Measurements from ENCODE around the gene SHH. TPM values are rescaled to one million over a fixed set of nuclear protein-coding genes. Genes with fewer than 3 reads are reported as not detected.

The SHH gene
- total and polyA plus RNA-seq, 2 of the 13 experiments (the other 11 are each of a cell fraction or from before 2014, with no cell fraction given): 1.9 to 3.4 TPM

DNA sequence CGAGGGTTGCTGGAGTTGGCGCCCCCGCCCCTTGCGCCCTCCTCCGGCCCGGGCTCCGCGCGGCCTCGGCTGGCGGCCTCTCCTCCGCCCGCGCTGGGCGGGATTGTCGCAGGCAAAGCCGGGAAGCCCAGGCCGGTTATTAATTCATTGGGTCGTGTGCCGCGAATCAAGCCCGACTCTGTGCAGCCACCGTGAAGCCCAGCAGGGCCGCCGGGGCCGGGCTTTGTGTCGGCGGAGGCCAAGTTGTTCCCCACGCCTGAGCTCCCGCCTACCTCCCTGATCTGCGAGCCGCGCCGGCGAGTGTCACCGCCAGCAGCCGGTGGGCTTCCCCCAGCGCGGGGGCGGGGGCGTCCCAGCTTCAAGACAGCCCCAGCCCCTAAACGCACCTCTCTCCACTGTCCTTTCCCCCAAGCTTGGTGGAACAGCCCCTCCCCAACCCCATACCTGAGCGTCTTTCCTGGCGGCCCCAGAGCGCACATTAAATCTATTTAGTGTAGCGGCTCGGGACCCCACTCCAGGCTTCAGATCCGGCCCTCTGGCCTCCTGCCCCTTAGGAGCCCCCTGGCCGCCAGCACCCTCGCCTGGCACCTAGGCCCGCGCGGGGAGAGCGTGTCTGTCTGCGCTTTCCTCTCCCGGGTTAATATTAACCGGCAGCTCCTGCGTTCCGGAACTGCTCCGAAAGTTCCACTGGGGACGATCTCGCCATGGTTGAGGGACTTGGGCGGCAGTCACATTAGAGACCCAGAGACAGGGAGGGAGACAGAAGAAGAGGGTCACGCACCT, 3.5 kb downstream of the SHH start (continued):
- TF ChIP-seq, protein P1, sequence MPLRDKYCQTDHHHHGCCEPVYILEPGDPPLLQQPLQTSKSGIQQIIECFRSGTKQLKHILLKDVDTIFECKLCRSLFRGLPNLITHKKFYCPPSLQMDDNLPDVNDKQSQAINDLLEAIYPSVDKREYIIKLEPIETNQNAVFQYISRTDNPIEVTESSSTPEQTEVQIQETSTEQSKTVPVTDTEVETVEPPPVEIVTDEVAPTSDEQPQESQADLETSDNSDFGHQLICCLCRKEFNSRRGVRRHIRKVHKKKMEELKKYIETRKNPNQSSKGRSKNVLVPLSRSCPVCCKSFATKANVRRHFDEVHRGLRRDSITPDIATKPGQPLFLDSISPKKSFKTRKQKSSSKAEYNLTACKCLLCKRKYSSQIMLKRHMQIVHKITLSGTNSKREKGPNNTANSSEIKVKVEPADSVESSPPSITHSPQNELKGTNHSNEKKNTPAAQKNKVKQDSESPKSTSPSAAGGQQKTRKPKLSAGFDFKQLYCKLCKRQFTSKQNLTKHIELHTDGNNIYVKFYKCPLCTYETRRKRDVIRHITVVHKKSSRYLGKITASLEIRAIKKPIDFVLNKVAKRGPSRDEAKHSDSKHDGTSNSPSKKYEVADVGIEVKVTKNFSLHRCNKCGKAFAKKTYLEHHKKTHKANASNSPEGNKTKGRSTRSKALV (CRISPR knock-in tag; IDR thresholded peaks at IDR 0.05): peak; percentile 86
- TF ChIP-seq, protein P2, sequence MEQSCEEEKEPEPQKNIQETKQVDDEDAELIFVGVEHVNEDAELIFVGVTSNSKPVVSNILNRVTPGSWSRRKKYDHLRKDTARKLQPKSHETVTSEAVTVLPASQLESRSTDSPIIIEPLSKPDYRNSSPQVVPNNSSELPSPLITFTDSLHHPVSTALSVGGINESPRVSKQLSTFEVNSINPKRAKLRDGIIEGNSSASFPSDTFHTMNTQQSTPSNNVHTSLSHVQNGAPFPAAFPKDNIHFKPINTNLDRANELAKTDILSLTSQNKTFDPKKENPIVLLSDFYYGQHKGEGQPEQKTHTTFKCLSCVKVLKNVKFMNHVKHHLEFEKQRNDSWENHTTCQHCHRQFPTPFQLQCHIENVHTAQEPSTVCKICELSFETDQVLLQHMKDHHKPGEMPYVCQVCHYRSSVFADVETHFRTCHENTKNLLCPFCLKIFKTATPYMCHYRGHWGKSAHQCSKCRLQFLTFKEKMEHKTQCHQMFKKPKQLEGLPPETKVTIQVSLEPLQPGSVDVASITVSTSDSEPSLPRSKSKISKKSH (CRISPR knock-in tag; IDR thresholded peaks at IDR 0.05; ENCODE audit: borderline replicate concordance): 0 out of 2 replicates have a peak, but pooled peaks have one; percentile 69
- TF ChIP-seq ZNF607 (CRISPR knock-in tag; IDR thresholded peaks at IDR 0.05; ENCODE audit: borderline replicate concordance) (no peak), BRD4 (CRISPR knock-in tag; IDR thresholded peaks at IDR 0.05) (peak; percentile 69; the same call in 1 of the 2 replicates), ZNF124 (CRISPR knock-in tag; IDR thresholded peaks at IDR 0.05) (no peak), EED (CRISPR knock-in tag; IDR thresholded peaks at IDR 0.05) (no peak), SP2 (CRISPR knock-in tag; IDR thresholded peaks at IDR 0.05) (no peak), CEBPG (CRISPR knock-in tag; IDR thresholded peaks at IDR 0.05) (no peak), MYNN (CRISPR knock-in tag; IDR thresholded peaks at IDR 0.05; ENCODE audit: low read depth) (no peak), BORCS8-MEF2B (CRISPR knock-in tag; IDR thresholded peaks at IDR 0.05) (no peak), ZNF235 (CRISPR knock-in tag; IDR thresholded peaks at IDR 0.05; ENCODE audit: borderline replicate concordance) (peak; percentile 29; the same call in 1 of the 2 replicates), TAF15 (IDR thresholded peaks at IDR 0.05; ENCODE audit: low read depth, low read length, poor library complexity, severe bottlenecking) (no peak), ETV6 (CRISPR knock-in tag; conservative IDR thresholded peaks at IDR 0.05) (no peak), RORA (CRISPR knock-in tag; IDR thresholded peaks at IDR 0.05) (no peak), ZFP36L1 (CRISPR knock-in tag; IDR thresholded peaks at IDR 0.05) (no peak; the same call in 1 of the 2 replicates), HCFC1 (IDR thresholded peaks at IDR 0.05; ENCODE audit: low read depth, low read length) (no peak), ARNT (IDR thresholded peaks at IDR 0.05) (no peak), ZNF225 (CRISPR knock-in tag; IDR thresholded peaks at IDR 0.05) (no peak)
- TF ChIP-seq, protein P3, sequence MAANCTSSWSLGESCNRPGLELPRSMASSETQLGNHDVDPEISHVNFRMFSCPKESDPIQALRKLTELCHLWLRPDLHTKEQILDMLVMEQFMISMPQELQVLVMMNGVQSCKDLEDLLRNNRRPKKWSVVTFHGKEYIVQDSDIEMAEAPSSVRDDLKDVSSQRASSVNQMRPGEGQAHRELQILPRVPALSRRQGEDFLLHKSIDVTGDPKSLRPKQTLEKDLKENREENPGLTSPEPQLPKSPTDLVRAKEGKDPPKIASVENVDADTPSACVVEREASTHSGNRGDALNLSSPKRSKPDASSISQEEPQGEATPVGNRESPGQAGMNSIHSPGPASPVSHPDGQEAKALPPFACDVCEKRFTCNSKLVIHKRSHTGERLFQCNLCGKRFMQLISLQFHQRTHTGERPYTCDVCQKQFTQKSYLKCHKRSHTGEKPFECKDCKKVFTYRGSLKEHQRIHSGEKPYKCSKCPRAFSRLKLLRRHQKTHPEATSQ (CRISPR knock-in tag; IDR thresholded peaks at IDR 0.05; ENCODE audit: borderline replicate concordance): no peak
- TF ChIP-seq, protein P4, sequence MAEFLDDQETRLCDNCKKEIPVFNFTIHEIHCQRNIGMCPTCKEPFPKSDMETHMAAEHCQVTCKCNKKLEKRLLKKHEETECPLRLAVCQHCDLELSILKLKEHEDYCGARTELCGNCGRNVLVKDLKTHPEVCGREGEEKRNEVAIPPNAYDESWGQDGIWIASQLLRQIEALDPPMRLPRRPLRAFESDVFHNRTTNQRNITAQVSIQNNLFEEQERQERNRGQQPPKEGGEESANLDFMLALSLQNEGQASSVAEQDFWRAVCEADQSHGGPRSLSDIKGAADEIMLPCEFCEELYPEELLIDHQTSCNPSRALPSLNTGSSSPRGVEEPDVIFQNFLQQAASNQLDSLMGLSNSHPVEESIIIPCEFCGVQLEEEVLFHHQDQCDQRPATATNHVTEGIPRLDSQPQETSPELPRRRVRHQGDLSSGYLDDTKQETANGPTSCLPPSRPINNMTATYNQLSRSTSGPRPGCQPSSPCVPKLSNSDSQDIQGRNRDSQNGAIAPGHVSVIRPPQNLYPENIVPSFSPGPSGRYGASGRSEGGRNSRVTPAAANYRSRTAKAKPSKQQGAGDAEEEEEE (CRISPR knock-in tag; IDR thresholded peaks at IDR 0.05; ENCODE audit: borderline replicate concordance): no peak
- TF ChIP-seq, protein P5, sequence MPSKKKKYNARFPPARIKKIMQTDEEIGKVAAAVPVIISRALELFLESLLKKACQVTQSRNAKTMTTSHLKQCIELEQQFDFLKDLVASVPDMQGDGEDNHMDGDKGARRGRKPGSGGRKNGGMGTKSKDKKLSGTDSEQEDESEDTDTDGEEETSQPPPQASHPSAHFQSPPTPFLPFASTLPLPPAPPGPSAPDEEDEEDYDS (CRISPR knock-in tag; IDR thresholded peaks at IDR 0.05): peak; percentile 62

Measured in HepG2 (cell line).